Neural cell (in vitro differentiated cells): ENCODE data around the gene C11orf24.

Experiments used
- CTCF ChIP-seq: fragments of 450-650 bp; IDR thresholded peaks from 2 replicates; pipeline ENCODE4 v1.5.1; 2014; ENCODE audit warnings: antibody characterized with exemption, mild to moderate bottlenecking, moderate library complexity; ENCODE audit not compliant: poor library complexity, severe bottlenecking
- EP300 ChIP-seq: fragments of 450-650 bp; conservative IDR thresholded peaks from 2 replicates; pipeline ENCODE4 v1.6.1; 2014; ENCODE audit warnings: antibody characterized with exemption, mild to moderate bottlenecking, moderate library complexity; ENCODE audit not compliant: poor library complexity, severe bottlenecking
- EZH2 ChIP-seq: fragments of 200-600, 300-800 bp; shearing (Covaris generic), sonication (generic); IDR thresholded peaks from 2 replicates; pipeline ENCODE4 v1.6.1; 2014; ENCODE audit warnings: antibody characterized with exemption, low read length, borderline replicate concordance, mild to moderate bottlenecking; ENCODE audit not compliant: insufficient read depth, poor library complexity, severe bottlenecking
- POLR2AphosphoS5 ChIP-seq: IDR thresholded peaks from 2 replicates; pipeline ENCODE4 v1.6.1; 2012
- REST ChIP-seq: IDR thresholded peaks from 2 replicates; pipeline ENCODE4 v1.6.1; 2012; ENCODE audit warnings: borderline replicate concordance
- TAF1 ChIP-seq: IDR thresholded peaks from 2 replicates; pipeline ENCODE4 v1.6.1; 2012; ENCODE audit warnings: low read depth

GRCh38 chr11:68315171-68315920 is 43.6 kb upstream of the C11orf24 start:
- TF ChIP-seq REST (no peak), EZH2 (no peak), EP300 (no peak), CTCF (no peak), TAF1 (no peak), POLR2AphosphoS5 (no peak)
